Peyer's patch (tissue), 4 donors: ENCODE measurements around the gene AKAP10.

ENCODE experiments used
- CTCF ChIP-seq, 6 experiments: fragments of 450-650 bp in 4 of 6; fragments of 200-600 bp in 2 of 6; sonication (generic) in 1 of 6; IDR thresholded peaks; one replicate each; pipeline ENCODE4 v1.5.1; 2017 to 2019; ENCODE audit warnings: antibody characterized with exemption in 6 of 6, mild to moderate bottlenecking in 3 of 6, moderate library complexity in 1 of 6
- POLR2A ChIP-seq, 2 donors: fragments of 450-650 bp; IDR thresholded peaks; one replicate each; pipeline ENCODE4 v1.5.1; 2017; ENCODE audit warnings: antibody characterized with exemption in 2 of 2, mild to moderate bottlenecking in 2 of 2, moderate library complexity in 2 of 2

DNA sequence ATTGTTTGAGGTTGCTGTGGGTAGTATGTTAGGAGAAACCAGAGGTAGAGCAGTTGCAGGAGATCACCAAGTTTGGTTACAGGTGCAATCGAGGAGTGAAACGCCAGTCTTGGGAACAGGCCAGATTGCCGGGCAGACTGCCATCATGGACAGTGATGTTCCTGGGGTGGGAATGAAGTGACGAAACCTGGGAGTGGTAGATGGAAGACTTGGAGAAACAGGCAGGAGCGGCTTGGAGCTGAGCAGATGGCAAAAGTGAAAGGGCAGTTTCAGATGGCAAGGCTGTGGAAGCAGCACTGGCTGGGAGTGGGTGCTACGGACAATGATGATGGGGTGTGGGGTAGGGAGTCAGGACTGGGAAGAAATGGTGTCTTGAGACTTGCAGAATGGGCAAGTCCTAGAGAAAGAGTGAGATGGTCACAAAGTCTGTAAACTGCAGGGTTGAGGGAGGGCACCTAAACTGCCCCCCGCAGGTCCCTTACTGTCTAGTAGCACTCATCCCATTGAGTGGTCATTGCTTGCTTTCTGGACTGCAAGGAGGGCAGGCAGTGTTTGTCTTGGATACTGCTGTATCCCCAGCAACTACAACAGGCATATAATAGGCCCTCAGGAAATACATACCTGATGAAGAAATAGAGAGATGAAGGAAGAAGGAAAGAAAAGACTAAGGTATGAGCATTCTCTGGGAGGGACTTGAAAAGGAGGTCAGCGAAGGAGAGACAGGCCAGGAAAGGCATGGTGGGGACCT is 80.4 kb downstream of the AKAP10 start:
- TF ChIP-seq CTCF (IDR thresholded peaks at IDR 0.05) (no peak), POLR2A (IDR thresholded peaks at IDR 0.05) (no peak)
